GM21515 (cell line): Measurements from ENCODE around the gene CELF3.
"Not testable (repeated sequence)": the region's sequence is repeated elsewhere in the genome, so short reads cannot be mapped to it uniquely, and the experiment has no call there.

Source experiments
- ATAC-seq: cut with Tn5 transposase; IDR thresholded peaks from one replicate; pipeline ENCODE4 v1.9.1; 2021; ENCODE audit not compliant: unreplicated experiment

Gene CELF3

GRCh38 chr1:151716771-151717631 is at the start of gene CELF3:
TSS of gene CELF3 (minus strand) at chr1:151716803. CDS start at chr1:151716020, 783 bp downstream.
- no peak for ATAC-seq

DNA sequence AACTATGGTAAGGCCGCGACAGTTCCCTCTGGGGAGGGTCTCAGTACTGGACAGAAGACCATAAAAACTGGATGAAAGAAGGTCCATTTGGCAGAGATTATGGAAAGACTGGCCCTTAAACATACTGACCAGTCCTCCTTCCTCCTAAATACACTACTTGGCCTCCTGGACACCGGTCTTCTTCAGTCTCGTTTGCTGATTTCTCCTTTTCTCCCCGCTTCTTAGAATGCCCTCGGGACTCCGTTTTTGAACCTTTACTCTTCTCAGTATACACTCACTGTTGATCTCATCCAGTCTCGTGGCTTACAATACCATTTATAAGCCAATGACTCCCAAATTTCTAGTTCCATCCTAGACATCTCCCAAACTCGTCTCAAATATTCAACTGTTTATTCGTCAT is 47.4 kb upstream of the CELF3 start:
- no peak for ATAC-seq

DNA sequence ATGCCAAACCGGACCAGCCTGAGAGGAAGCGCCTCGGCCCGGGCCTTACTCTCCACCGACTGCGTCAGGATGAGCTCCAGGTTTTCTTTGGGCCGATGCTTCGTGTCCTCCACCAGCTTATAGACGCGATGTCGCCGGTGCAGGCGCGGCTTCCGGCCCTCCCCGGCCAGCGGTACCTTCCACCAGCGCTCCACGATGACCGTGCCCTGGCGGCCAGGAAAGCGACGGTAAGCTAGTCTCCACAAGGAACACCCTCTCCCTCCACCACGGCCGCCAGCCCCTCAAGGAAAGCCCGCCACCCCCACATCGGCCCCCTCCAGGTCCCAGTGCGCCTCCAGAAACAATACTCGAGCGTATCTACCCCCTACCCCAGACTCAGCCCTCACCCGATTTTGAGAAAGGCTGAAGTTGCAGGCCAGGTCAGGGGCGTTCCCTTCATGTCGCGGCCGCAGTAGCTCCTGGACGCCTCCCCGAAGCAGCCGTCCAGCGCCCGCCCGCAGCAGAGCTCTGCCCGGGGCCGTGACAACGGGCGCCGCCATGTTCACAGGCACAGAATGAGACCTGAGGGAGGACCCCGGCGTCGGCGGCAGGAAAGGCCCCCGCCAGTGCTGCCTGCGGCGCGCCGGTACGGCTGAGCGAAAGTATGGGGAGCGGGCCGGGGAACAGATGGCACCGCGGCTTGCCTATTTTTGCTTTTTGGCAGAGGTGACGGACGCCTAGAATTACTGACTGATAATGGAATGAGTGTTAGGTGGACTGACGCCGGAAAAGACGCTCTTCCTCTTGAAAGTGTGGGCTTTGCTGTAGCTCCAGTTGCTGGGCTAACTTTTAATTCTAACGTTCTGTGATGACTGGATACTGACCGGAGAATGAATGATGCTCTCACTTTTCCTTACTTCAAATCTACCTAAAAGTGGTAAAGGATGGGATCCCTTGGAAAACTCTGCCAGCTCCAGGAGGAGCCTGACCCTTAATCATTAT is 46.6 kb upstream of the CELF3 start, which contains the start of gene MRPL9:
MRPL9 (minus strand) TSS at position 556 of the 981 bp plus-strand sequence; CDS start at position 539, 17 bp downstream.
- ATAC-seq = peak; percentile 88

DNA sequence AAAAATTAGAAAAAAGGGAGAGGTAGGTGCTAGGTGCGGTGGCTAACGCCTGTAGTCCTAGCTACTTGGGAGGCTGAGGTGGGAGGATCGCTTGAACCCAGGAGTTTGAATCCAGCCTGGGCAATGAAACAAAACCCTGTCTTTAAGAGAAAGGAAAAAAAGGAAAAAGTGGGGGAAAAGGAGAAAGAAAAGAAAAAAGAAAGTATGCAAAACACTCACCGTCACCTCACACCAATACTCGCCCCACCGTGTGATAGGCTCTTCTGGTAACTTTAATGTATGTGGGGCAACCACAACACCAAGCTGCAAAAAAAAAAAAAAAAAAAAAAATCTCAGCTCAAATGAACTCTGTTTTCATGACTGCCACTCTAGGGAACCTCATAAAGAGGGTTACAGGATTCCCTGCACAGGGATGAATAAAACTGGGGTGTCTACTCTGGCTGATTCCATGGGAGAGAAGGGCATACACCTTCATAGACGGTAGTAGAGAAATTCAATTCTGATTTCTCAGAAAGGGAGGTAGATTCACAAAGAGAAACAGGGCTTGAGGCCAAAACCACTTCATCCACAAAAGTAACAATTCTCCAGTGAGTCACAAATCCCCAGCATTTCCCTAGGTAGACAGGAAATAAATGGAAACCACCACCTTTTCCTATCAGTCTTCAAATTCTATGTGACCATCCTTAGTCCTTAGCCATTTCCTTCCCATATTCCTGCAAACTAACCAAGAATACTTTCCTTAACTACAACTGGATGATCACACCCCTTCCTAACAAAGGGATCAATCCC is 44.2 kb upstream of the CELF3 start:
- ATAC-seq = no peak

GRCh38 chr1:151759241-151759640 is 42.6 kb upstream of the CELF3 start:
- ATAC-seq = no peak

DNA sequence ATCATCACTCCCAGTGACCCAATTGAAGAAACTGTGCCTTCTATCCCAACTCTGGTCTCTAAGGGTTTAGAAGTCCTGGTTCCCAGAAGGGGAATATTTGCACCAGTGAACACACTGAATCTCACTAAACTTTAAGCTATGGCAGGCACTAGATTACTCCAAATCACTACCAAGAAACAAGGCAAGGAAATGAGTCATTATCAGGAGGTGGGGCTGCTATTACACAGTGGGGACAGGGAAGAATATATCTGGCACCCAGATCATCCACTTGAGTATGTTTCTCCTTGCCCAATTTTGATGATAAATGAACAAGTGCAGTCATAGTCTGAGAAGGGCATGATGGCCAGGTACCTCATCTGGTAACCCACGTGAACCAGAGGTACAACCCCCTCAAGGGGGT is 39.7 kb upstream of the CELF3 start:
- ATAC-seq = no peak

DNA sequence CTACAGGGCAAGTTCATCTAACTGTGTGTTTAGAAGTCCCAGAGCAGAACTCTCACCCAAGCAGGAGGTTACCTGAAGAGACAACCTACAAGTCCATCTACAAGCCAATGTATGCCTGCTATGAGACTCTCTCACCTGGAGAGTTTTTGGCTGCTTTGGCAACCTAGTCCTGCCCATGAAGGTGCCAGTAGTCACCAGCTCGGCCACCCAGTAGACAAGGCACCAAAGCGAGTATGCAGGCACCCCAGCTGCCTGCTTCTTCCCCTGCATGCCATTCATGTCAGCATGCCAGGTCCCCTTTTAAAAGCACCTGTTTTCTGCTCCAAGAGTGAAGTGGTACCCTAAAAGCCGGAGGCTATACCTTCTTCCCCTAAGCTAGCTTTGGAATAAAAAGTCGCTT is 24.9 kb upstream of the CELF3 start:
- ATAC-seq = no peak

- no peak for ATAC-seq
These were observed 23.2 kb upstream of the CELF3 start for GRCh38 chr1:151739590-151740355.

GRCh38 chr1:151737479-151737878 is 20.9 kb upstream of the CELF3 start:
- no peak for ATAC-seq

DNA sequence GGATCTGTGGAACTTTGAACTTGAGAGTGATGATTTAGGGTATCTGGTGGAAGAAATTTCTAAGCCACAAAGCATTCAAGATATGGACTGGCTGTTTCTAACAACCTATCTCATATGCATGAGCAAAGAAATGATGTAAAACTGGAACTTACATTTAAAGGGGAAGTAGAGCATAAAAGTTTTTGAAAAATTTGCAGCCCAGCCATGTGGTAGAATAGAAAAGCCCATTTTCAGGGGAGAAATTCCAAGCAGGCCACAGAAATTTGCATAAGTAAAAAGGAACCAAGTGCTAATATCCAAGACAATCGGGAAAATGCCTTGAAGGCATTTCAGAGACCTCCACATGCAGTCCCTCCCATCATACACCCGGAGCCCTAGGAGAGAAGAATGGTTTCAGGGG is 20.4 kb upstream of the CELF3 start:
- no peak for ATAC-seq

DNA sequence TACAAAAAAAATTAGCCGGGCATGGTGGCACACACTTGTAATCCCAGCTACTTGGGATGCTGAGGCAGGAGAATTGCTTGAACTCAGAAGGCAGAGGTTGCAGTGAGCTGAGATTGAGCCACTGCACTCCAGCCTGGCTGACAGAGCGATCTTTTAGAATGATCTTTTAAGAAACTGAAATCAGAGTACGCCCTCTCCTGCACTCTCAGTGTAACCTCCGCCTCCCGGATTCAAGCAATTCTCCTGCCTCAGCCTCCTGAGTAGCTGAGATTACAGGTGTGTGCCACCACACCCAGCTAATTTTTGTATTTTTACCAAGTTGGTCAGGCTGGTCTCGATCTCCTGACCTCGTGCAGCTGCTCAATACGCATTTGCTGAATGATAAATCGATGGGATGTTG is 17.4 kb upstream of the CELF3 start:
- ATAC-seq = not testable (repeated sequence)

DNA sequence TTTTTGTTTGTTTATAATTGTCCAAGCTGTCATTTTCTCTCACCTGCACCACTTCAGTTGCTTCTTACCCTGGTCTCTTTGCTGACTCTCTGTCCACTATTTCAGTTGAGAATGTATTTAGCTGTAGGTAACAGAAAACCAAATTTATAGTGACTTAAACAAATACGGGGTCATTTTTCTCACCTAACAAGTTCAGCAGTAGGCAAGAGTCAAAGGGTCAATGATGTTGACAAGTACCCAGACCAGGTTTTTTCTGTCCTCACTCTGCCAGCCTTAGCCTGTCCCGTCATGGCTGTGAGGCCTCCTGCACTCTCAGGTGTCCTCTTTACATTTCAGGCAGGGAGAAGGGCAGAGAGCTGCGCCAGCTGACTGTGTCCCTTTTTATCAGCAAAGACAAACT is 16.5 kb upstream of the CELF3 start:
- no peak for ATAC-seq

DNA sequence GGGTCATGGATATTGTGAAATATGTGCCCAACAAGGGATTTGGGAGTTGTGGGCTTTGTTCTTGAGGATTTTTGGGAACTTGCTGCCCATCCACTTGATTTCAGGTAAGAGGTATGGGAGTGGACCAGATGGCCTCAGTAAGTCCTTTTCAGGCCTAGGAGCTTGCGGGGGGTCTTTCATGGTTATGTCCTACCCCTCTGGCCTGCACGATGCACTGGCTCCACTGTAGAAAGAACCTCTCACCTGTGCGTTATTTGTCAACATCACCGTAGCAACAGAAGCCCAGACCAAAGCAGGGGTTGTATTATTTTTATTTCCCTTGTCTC is 13.3 kb upstream of the CELF3 start:
- no peak for ATAC-seq

- no peak for ATAC-seq
These were observed 12.8 kb upstream of the CELF3 start for GRCh38 chr1:151729157-151729965.

- ATAC-seq = no peak
These were observed 11.8 kb upstream of the CELF3 start for GRCh38 chr1:151728151-151729054.

DNA sequence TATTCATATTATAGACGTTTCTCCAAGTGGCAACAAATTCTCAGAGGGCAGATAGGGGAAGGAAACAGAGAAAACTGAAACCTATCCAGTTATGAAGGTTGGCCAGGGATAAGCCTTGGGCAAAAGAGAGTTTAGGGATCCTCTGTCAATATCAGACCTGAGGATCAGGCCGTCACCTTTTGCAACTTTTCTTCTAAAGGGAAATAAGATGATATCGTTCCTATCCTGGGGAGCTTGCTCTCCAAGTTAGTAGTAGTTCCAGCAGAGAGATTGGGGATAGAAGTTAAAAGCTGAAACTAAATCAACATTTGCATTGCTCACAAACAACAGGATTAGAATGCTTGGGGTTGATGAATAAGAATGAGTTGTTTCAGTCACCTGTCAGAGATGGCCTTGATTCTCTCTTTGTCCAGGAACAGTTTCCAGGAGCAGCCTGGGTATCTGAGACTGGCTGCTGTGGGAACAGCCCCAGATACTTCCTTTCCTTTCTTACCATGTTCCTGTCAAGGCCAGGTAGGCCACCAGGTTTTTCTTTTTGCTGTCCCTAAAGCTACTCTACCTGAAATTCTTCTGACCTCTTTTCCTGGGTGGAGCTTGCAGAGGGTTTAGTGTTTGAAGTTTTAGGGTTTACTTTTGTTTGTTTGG is 7.2 kb upstream of the CELF3 start:
- no peak for ATAC-seq

- ATAC-seq = no peak
These were observed 5.3 kb upstream of the CELF3 start for GRCh38 chr1:151721788-151722510.
